ENCODE results near the gene KCTD19. TPM values are rescaled to one million over a fixed set of nuclear protein-coding genes. Genes with fewer than 3 reads are reported as not detected.

Gene KCTD19
- total RNA-seq, 1 experiment from 2014 or later, result 0.23 TPM

DNA sequence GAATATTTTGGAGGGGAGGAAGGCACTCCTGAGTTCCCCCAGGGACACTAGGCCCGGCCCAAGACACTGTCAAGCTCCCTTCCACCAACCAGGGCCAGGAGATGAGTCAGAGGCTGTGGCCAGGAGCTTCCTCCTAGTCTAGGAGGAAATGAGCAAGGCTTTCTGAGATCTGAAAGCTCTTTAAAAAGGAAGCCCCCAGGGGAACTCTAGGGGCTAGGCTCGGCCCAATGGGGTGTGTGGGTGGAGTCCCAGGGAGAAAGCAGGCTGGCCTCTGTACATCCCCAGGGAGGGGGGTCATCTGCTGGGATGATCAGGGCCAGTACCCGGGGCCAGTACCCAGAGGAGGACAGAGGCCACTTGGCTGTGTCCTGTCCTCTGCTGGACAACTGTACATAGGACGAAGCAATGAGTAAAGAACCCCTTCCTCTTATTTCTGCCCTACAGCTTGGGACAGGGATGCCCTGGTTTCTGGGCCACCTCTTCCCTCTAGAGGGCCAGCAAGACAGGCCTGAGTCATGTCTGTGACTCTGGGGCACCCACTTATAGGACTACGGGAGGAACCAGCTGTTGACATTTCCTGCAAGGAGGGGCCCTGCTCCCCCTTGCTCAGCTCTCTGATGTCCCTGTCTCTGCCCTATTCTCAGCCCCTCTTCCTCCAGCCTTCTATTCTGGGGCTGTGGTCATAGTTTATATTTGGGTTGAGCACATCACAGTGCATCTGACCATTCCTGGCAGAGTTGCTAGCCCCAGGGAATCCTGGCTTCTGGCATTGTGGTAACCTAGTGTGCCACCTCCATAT, 82.0 kb downstream of the KCTD19 start:
- peak; percentile 90 for DNase-seq (ENCODE audit: low read depth)

DNA sequence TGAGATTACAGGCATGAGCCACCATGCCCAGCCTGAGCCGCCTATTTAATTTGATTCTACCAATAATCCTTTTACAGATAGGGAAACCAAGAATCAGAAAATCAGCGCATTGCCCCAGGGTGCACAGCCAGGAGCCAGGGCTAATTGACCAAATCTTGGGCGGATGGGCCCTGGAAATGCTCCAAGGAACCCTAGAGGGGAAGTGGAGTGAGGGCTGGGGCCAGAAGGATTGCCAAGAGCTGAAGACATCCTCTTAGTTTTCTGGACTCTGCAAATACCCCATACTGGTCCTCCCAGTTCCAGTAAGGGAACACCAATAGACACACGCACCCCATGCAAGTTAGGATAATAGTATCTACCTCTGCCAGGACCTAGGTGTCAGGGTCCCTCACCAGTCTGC, 83.1 kb downstream of the KCTD19 start:
- DNase-seq (ENCODE audit: low read depth), result no peak

DNA sequence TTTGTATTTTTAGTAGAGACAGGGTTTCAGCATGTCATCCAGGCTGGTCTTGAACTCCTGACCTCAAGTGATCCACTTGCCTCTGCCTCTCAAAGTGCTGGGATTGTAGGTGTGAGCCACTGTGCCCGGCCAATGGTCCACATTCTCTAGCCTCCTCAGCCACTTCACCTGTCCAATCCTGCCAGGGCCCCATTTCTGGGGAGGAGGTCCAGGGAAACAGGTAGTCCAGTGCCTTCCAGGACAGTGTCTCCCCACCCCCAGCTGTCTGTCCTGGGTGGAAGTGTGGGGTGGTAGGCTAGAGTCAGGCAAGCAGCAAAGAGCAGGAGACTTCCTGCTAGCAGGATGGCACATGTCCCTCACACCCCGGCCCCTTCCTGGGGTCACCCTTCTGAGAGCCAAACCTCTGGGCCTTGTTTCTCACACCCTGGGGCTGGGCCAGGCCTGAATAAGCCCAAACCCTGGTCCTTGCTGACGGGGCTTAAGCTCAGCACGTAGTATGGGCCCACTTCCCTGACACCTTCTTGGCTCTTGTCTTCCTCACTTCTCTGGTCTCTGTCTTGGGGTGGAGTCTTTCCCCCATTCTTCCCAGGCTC, 84.3 kb downstream of the KCTD19 start:
- DNase-seq (ENCODE audit: low read depth), result no peak

DNA sequence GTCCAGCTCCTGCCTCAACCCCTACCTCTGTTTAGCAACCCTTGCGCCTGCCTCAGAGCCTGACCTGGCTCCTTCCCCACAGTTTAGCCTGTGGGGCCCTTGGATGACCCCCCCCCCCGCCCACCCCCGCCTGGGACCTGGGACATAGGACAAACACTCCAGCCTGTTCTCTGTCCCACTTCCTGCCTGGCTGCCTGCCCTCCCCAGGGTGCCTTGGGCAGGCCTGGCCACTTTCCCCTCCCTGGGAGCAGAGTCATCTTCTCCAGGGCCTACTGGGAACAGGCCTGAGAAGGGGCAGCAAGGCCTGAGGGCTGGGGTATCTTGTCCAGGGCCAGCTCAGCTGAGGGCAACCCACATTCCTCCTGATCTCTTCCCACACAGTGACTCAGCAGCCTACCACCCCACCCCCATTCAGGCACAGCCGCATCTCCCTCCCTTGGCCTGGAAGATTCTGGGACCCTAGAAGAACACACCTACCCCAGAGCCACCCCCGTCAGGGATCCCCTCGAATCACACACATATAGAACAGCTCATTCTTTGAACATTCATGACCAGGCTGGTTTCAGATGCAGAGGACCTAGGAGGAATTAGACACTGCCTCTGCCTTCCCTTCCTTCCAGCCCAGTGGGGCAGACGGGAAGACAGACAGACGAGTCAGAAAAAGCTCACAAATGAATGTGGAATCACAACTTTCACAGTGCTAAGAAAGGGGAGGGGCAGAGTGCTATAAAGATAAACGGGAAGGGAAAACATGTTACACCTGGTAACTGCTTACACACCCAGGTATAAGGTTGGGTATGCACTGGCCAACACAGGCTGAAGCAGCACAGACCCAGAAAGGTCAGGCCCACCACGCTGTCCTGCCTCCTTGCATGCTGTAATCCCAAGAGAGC, 85.3 kb downstream of the KCTD19 start:
- DNase-seq (ENCODE audit: low read depth), result peak; percentile 85

DNA sequence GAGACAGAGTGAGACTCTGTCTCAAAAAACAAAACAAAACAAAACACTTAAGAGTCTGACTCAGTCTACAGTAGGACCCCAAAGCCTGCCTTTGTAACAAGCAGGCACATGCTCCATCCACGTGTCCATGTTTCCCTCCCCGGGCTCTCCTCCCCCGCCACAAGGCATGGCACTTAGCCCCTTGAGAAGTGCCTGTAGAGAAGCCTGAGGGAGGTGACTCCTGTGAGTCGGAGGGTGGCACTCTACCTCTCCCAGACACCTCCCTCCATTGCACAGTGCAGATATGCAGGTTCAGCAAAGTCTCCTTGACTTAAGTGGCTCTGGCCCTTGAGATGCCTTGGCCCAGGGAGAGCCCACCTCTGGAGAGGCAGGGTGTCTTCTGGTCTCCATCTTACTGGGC, 86.0 kb downstream of the KCTD19 start:
- peak; percentile 51 for DNase-seq (ENCODE audit: low read depth)

Other genes starting within 250 kb of the KCTD19 start
- 12.5 and 26.3 TPM in 2 replicates for gene PHAF1, start 216.8 kb downstream of the KCTD19 start, total RNA-seq (2014; rRNA removed; shearing (Covaris generic))
- gene B3GNT9, start 175.7 kb downstream of the KCTD19 start, total RNA-seq (2014; rRNA removed; shearing (Covaris generic)), result 5.5 and 9.8 TPM in 2 replicates
- gene TRADD, start 166.8 kb downstream of the KCTD19 start, total RNA-seq (2014; rRNA removed; shearing (Covaris generic)), result 16.7 and 20.5 TPM in 2 replicates
- gene FBXL8, start 166.8 kb downstream of the KCTD19 start, total RNA-seq (2014; rRNA removed; shearing (Covaris generic)), result 3.8 and 6.2 TPM in 2 replicates
- gene HSF4, start 162.0 kb downstream of the KCTD19 start, total RNA-seq (2014; rRNA removed; shearing (Covaris generic)), result 1.2 and 2.8 TPM in 2 replicates
- 9.5 and 14.7 TPM in 2 replicates for gene NOL3, start 156.2 kb downstream of the KCTD19 start, total RNA-seq (2014; rRNA removed; shearing (Covaris generic))
- gene MATCAP1, start 142.8 kb downstream of the KCTD19 start, total RNA-seq (2014; rRNA removed; shearing (Covaris generic)), result 4.6 and 7.0 TPM in 2 replicates
- gene EXOC3L1, start 136.6 kb downstream of the KCTD19 start, total RNA-seq (2014; rRNA removed; shearing (Covaris generic)), result 0.63 and 0.74 TPM in 2 replicates
- gene E2F4, start 134.6 kb downstream of the KCTD19 start, total RNA-seq (2014; rRNA removed; shearing (Covaris generic)), result 109 and 111 TPM in 2 replicates
- 0.97 and 1.8 TPM in 2 replicates for gene ELMO3, start 127.6 kb downstream of the KCTD19 start, total RNA-seq (2014; rRNA removed; shearing (Covaris generic))
- 30.0 and 54.8 TPM in 2 replicates for gene TMEM208, start 99.6 kb downstream of the KCTD19 start, total RNA-seq (2014; rRNA removed; shearing (Covaris generic))
- 22.2 and 25.7 TPM in 2 replicates for gene FHOD1, start 79.3 kb downstream of the KCTD19 start, total RNA-seq (2014; rRNA removed; shearing (Covaris generic))
- gene SLC9A5, start 77.8 kb downstream of the KCTD19 start, total RNA-seq (2014; rRNA removed; shearing (Covaris generic)), result 1.7 and 1.8 TPM in 2 replicates
- 31.7 and 45.0 TPM in 2 replicates for gene PLEKHG4, start 47.2 kb downstream of the KCTD19 start, total RNA-seq (2014; rRNA removed; shearing (Covaris generic))
- 0.36 TPM in 1 of 2 replicates, not detected in the other for gene LRRC36, start 74 bp upstream of the KCTD19 start, total RNA-seq (2014; rRNA removed; shearing (Covaris generic))
- gene TPPP3, start 66.8 kb upstream of the KCTD19 start, total RNA-seq (2014; rRNA removed; shearing (Covaris generic)), result 0.71 TPM in 1 of 2 replicates, not detected in the other
- gene ZDHHC1, start 89.7 kb upstream of the KCTD19 start, total RNA-seq (2014; rRNA removed; shearing (Covaris generic)), result 1.9 and 3.0 TPM in 2 replicates
- gene HSD11B2, start 104.4 kb upstream of the KCTD19 start, total RNA-seq (2014; rRNA removed; shearing (Covaris generic)), result not detected in 2 replicates
- 56.2 and 66.9 TPM in 2 replicates for gene ATP6V0D1, start 154.4 kb upstream of the KCTD19 start, total RNA-seq (2014; rRNA removed; shearing (Covaris generic))
- not detected in 2 replicates for gene AGRP, start 156.8 kb upstream of the KCTD19 start, total RNA-seq (2014; rRNA removed; shearing (Covaris generic))
- gene RIPOR1, start 202.1 kb upstream of the KCTD19 start, total RNA-seq (2014; rRNA removed; shearing (Covaris generic)), result 5.4 and 6.3 TPM in 2 replicates
- 25.9 and 30.8 TPM in 2 replicates for gene CTCF, start 235.8 kb upstream of the KCTD19 start, total RNA-seq (2014; rRNA removed; shearing (Covaris generic))

Data from Daoy (cell line).